HG03565 (cell line): ENCODE results near the gene NUP58.

ENCODE experiments used
- ATAC-seq: cut with Tn5 transposase; IDR thresholded peaks from one replicate; pipeline ENCODE4 v1.9.1; 2021; ENCODE audit warnings: mild to moderate bottlenecking, moderate library complexity; ENCODE audit not compliant: unreplicated experiment

The NUP58 gene

GRCh38 chr13:25372284-25373081, 71.1 kb downstream of the NUP58 start:
- no peak for ATAC-seq

GRCh38 chr13:25375727-25376358, 74.4 kb downstream of the NUP58 start:
- ATAC-seq = no peak

GRCh38 chr13:25377244-25377962, 76.0 kb downstream of the NUP58 start:
- ATAC-seq = no peak

DNA sequence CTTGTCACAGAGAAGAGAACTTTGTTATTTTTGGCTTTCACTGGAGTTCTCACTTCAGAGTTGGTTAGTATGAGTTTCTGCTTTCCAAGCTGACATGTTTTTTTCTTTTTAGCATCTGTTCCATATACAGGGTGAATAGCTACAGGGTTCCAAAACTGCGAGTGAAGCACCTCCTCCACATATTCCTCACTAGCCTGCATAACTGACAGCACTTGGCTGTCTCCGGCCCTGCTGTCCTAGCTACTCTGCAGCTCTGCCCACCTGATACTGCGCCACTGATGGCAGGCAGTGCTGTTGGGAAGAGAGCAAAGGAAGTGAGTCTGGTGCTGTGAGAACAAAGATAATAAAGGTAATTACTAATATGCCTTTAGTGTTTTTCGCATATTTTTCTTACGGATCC, 77.1 kb downstream of the NUP58 start:
- no peak for ATAC-seq

GRCh38 chr13:25379011-25379410, 77.6 kb downstream of the NUP58 start:
- no peak for ATAC-seq

DNA sequence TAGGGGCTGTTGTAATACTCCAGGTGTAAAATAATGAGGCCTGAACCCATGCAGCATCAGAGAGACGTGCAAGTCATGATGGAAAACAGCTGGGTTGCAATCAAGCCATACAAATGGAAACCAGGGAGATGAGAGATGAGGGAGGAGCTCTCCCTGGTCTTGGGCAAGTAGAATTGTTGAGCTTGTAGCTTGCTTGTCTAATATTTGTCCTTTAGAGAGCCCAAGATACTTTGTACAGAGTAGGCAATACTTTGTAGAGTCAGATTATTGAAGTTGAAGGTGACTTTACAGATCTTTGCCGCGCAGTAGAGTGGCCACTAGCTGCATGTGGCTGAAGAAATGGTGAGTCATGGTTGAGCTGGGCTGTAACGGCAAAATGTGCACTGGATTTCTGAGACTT, 78.7 kb downstream of the NUP58 start:
- no peak for ATAC-seq

GRCh38 chr13:25380741-25381324, 79.4 kb downstream of the NUP58 start:
- ATAC-seq = no peak

- no peak for ATAC-seq
These were observed 83.5 kb downstream of the NUP58 start for GRCh38 chr13:25384758-25385410.

- ATAC-seq = no peak
These were observed 90.5 kb downstream of the NUP58 start for GRCh38 chr13:25391932-25392331.
